Measurements from ENCODE around the gene RAPGEF1. TPM values are rescaled to one million over a fixed set of nuclear protein-coding genes. Genes with fewer than 3 reads are reported as not detected.

The RAPGEF1 gene
- total and polyA plus RNA-seq, 9 of the 15 experiments (the other 6 are each of a cell fraction or from before 2014, with no cell fraction given): 0.06 to 44.1 (median 19.9) TPM

DNA sequence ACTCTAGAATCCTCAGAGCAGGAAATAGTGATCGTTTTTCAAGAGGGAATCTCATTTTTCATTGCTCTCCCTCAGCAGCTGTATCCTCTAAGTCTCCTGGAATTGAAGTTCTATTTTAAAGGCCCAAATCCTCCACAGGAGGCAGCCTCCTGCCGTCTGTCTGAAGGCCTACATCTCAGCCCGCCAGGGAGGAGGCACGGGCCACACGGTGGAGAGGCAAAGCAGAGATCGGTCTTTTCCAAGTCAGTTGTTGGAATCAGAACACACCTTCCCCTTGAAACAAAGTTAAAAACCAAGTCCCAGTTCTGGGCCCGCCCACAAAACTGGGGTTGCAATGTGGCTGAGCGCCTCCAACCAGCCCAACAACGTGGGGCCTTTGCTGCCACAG lies 68.7 kb downstream of the RAPGEF1 start:
- in situ Hi-C loops (cut with MboI): no loop called here
- Histone ChIP-seq H4K20me1 (replicated peaks; ENCODE audit: control insufficient read depth, insufficient read depth, low read length) (peaks cover 27% of the 10 kb centered on the region; the same call in 1 of the 2 replicates), H3K27me3 (ENCODE audit: control insufficient read depth in 2 of 2, insufficient read depth in 2 of 2, low read length in 2 of 2) (no peaks in the 10 kb centered on the region), H2AFZ (ENCODE audit: low read depth, low read length) (no peak overlapping the region), H3K27ac (ENCODE audit: extremely low read depth, low read depth, low read length) (no peak overlapping the region), H3K9ac (ENCODE audit: insufficient read depth in 1 of 2, low read depth in 2 of 2, low read length in 2 of 2) (no peak overlapping the region), H3K9me1 (ENCODE audit: control insufficient read depth, insufficient read depth, low read length) (no peaks in the 10 kb centered on the region), H3K4me3 (no peak overlapping the region), H3K4me1 (replicated peaks in 1 of 2; ENCODE audit: control insufficient read depth in 2 of 2, insufficient read depth in 2 of 2, low read length in 2 of 2) (peaks cover 11 to 13% of the 10 kb centered on the region in 2 experiments; a peak in 4 of 5 replicates), H3K9me3 (replicated peaks; ENCODE audit: control insufficient read depth, insufficient read depth, low read depth, low read length) (no peaks in the 10 kb centered on the region), H3K79me2 (ENCODE audit: control insufficient read depth, insufficient read depth, low read length) (peaks cover 5% of the 10 kb centered on the region; the same call in 1 of the 3 replicates), H3K36me3 (ENCODE audit: control insufficient read depth, insufficient read depth, low read length) (no peaks in the 10 kb centered on the region), H3K4me2 (ENCODE audit: insufficient read depth, low read length) (no peak overlapping the region)
- TF ChIP-seq KAT8 (IDR thresholded peaks at IDR 0.05; ENCODE audit: low read depth) (no peak), ZFP30 (CRISPR knock-in tag; IDR thresholded peaks at IDR 0.05; ENCODE audit: borderline replicate concordance) (no peak), SMARCE1 (IDR thresholded peaks at IDR 0.05) (no peak)
- TF ChIP-seq, protein P1, sequence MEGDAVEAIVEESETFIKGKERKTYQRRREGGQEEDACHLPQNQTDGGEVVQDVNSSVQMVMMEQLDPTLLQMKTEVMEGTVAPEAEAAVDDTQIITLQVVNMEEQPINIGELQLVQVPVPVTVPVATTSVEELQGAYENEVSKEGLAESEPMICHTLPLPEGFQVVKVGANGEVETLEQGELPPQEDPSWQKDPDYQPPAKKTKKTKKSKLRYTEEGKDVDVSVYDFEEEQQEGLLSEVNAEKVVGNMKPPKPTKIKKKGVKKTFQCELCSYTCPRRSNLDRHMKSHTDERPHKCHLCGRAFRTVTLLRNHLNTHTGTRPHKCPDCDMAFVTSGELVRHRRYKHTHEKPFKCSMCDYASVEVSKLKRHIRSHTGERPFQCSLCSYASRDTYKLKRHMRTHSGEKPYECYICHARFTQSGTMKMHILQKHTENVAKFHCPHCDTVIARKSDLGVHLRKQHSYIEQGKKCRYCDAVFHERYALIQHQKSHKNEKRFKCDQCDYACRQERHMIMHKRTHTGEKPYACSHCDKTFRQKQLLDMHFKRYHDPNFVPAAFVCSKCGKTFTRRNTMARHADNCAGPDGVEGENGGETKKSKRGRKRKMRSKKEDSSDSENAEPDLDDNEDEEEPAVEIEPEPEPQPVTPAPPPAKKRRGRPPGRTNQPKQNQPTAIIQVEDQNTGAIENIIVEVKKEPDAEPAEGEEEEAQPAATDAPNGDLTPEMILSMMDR (IDR thresholded peaks at IDR 0.05 in 2 of 3, conservative IDR thresholded peaks at IDR 0.05 in 1 of 3; ENCODE audit: insufficient read depth in 2 of 3, low read depth in 1 of 3, low read length in 3 of 3): 0 out of 6 replicates have a peak, but pooled peaks of 1 of the 3 experiments have one; percentile 5
- ChIA-PET CTCF (ENCODE audit: low intra/inter-chr PET ratio) (no interaction called here), POLR2A (no interaction called here)
- intact Hi-C loops (cut with micrococcal nuclease): no loop called here
- DNase-seq (ENCODE audit: extremely low read depth in 1 of 4, low spot score in 3 of 4): no peak
- ATAC-seq: no peak
- no TSS peak for BruUV-seq (replicated peaks)
- WGBS (ENCODE audit: insufficient coverage, low coverage, missing lambda C conversion rate): 61% methylated on average over 9 of the region's 9 CpGs
- FAIRE-seq: no peak
